Stomach (tissue), 4 donors: ENCODE results near the gene SLC35F6.

ENCODE experiments used
- POLR2AphosphoS5 ChIP-seq, 3 donors: sonication (generic); formaldehyde crosslinking; IDR thresholded peaks; one replicate each; pipeline ENCODE4 v1.6.1; 2016; ENCODE audit warnings: antibody characterized with exemption in 3 of 3
- TF ChIP-seq, protein P1 (sequence below), 7 experiments: fragments of 450-650 bp in 4 of 7; fragments of 200-600 bp in 3 of 7; sonication (generic) in 3 of 7; IDR thresholded peaks; one replicate each; pipeline ENCODE4 v1.5.1; 2016 to 2019; ENCODE audit warnings: antibody characterized with exemption in 7 of 7, control low read depth in 2 of 7, mild to moderate bottlenecking in 1 of 7

- no peak for TF ChIP-seq POLR2AphosphoS5 (IDR thresholded peaks at IDR 0.05)
- TF ChIP-seq, protein P1, sequence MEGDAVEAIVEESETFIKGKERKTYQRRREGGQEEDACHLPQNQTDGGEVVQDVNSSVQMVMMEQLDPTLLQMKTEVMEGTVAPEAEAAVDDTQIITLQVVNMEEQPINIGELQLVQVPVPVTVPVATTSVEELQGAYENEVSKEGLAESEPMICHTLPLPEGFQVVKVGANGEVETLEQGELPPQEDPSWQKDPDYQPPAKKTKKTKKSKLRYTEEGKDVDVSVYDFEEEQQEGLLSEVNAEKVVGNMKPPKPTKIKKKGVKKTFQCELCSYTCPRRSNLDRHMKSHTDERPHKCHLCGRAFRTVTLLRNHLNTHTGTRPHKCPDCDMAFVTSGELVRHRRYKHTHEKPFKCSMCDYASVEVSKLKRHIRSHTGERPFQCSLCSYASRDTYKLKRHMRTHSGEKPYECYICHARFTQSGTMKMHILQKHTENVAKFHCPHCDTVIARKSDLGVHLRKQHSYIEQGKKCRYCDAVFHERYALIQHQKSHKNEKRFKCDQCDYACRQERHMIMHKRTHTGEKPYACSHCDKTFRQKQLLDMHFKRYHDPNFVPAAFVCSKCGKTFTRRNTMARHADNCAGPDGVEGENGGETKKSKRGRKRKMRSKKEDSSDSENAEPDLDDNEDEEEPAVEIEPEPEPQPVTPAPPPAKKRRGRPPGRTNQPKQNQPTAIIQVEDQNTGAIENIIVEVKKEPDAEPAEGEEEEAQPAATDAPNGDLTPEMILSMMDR (IDR thresholded peaks at IDR 0.05) = no peak
Observed at GRCh38 chr2:26735883-26736588, 28.0 kb upstream of the SLC35F6 start.
